ENCODE results near the gene MAVS.
"Not testable (repeated sequence)": the region's sequence is repeated elsewhere in the genome, so short reads cannot be mapped to it uniquely, and the experiment has no call there.

Gene MAVS

DNA sequence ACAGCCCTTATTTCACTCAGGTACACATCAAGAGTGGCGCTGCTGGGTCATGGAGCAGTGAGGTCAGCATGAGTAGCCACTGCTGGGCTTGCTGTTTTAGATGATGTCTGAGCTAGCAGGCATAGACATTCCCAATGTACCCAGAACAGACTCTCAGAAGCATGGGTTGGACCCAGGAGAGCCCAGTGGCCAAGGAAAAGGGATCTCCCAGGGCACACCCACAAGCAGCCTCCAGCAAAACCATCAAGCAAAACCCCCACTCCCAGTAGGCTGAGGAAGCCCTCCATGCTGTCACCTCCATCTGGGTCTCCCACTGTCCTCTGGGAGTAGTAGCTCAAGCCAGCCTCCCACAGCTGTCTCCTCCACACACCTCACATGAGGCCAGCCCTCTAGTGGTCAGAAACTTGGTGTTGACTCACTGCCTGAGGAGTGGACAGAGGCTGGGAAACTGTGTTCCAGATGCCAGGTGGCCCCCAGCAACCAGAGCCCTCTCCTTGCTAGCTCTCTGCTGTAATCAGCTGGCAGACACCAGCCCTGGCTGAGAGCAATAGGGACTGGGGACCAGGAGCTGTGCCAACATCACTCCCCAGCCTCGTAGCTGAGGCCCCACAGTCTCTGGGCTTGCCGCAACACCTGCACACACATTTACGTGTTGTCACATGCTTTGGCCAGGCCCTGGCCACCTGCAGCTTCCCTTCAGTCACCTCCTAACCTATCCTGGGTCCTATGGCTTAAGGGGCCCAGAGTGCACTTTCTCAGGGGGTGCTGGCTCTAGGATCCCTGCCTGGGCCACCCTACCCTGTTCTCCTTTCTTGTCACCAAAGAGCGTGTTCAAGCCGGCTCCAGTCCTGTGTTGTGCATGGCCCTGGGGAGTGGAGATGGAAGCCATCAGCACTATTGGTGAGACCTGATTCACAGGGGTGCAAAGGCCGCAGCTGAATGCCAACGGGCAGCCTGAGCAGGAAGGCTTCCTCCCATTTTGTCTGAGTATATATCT, 28.2 kb upstream of the MAVS start:
- H3K4me2 ChIP-seq (ENCODE audit: low read length), result no peak overlapping the region
- peaks cover 21% of the 10 kb centered on the region for H3K4me1 ChIP-seq (ENCODE audit: control insufficient read depth, insufficient read depth, low read length)
- H3K27me3 ChIP-seq (ENCODE audit: control insufficient read depth, insufficient read depth, low read length), result no peaks in the 10 kb centered on the region
- no peaks in the 10 kb centered on the region for H3K9me3 ChIP-seq (replicated peaks; ENCODE audit: low read length)
- peaks cover 14% of the 10 kb centered on the region for H3K36me3 ChIP-seq (ENCODE audit: insufficient read depth, low read length)
- H3K4me3 ChIP-seq (ENCODE audit: low read length), result no peak overlapping the region
- H3K9ac ChIP-seq (ENCODE audit: low read depth, low read length), result no peak overlapping the region

DNA sequence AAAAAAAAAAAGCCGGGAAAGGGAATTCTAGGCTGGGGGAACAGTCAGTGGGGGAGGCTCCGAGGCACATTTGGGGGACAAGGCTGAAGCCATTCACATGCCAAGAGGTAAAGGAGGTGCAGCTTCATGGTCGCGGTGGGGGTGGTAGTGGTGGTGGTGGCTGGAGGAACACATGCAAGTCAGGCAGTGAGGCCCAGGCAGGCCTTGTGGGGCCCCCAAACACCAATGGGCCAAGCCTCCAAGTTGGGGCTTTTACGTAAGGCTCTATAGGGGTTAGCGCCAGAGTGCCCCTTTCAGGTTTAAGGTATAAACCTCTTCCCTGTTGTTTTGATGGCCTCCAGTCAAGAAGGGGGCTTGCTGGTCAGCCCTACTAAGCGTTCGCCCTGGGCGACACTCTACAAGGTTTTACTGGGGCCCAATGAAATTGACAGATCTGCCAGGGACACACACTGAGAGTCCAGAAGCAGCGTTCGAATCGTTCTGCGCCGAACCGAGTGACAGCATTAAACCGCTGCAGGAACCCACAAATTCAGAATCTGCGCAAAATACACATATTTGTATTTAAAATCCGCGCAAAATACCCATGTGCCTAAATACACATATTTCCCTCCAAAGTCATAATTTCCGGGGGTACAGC, 27.1 kb upstream of the MAVS start:
- Histone ChIP-seq H3K4me1 (ENCODE audit: control insufficient read depth, insufficient read depth, low read length) (peaks cover 21% of the 10 kb centered on the region), H3K36me3 (ENCODE audit: insufficient read depth, low read length) (peaks cover 24% of the 10 kb centered on the region), H3K4me3 (ENCODE audit: low read length) (peak overlapping the region; percentile 99), H3K9me3 (replicated peaks; ENCODE audit: low read length) (no peaks in the 10 kb centered on the region), H3K9ac (ENCODE audit: low read depth, low read length) (peak overlapping the region; percentile 99), H3K4me2 (ENCODE audit: low read length) (peak overlapping the region; percentile 96), H3K27me3 (ENCODE audit: control insufficient read depth, insufficient read depth, low read length) (no peaks in the 10 kb centered on the region)

DNA sequence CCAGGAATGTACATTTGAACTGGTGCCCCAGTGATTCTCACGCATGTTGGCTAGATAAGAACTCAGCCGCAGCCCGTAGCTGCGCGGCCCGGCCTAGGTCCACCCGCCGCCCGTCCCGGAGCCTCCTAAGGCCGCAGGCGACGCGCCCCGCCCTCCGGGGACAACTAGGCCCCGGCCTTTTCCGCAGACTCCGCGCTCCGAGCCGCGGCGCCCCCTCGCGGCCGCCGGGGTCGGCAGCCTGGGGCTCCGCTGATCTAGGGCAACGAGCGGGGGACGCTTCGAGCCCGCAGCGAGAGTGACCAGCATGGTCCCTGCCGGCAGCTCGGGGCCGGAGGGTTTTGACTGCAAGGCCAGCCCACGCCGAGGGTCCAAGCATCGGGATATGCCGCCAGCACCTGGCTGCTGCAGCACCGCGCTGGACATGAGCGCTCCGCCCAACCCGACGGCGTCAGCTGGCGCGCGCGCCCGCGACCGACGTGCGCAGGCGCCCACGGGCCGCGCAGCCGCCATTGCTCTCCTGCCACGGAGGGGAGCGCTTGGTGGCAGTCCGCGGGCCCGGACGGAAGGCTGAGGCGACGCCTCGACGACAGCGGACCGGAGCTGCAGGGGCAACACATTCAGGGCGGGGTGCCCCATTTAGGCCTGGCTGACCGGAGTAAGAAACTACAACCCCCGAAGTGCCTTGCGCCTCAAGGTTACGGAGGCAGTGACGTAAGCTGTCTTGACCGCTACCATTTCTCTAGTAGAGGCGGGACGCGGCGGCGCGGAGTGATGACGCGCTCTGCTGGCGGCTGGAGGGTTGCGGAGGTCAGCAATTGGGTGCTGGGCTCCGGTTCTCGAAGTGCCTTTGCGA, 26.4 kb upstream of the MAVS start, which contains the start of gene AP5S1:
AP5S1 (plus strand) TSS at position 500 of the 853 bp plus-strand sequence. CDS start 1,571 bp downstream, outside the sequence.
- Histone ChIP-seq H3K9ac (ENCODE audit: low read depth, low read length) (peak within 1 kb of the TSS; percentile 99), H3K4me3 (ENCODE audit: low read length) (peak within 1 kb of the TSS; percentile 99), H3K9me3 (replicated peaks; ENCODE audit: low read length) (no peaks in the 10 kb centered on the region), H3K4me2 (ENCODE audit: low read length) (peak within 1 kb of the TSS; percentile 96), H3K36me3 (ENCODE audit: insufficient read depth, low read length) (peaks cover 24% of the 10 kb centered on the region), H3K4me1 (ENCODE audit: control insufficient read depth, insufficient read depth, low read length) (peaks cover 21% of the 10 kb centered on the region), H3K27me3 (ENCODE audit: control insufficient read depth, insufficient read depth, low read length) (no peaks in the 10 kb centered on the region)

GRCh38 chr20:3820901-3821727, 25.5 kb upstream of the MAVS start:
- H3K36me3 ChIP-seq (ENCODE audit: insufficient read depth, low read length), result peaks cover 30% of the 10 kb centered on the region
- peaks cover 21% of the 10 kb centered on the region for H3K4me1 ChIP-seq (ENCODE audit: control insufficient read depth, insufficient read depth, low read length)
- peak overlapping the region; percentile 99 for H3K9ac ChIP-seq (ENCODE audit: low read depth, low read length)
- peak overlapping the region; percentile 96 for H3K4me2 ChIP-seq (ENCODE audit: low read length)
- no peaks in the 10 kb centered on the region for H3K27me3 ChIP-seq (ENCODE audit: control insufficient read depth, insufficient read depth, low read length)
- H3K4me3 ChIP-seq (ENCODE audit: low read length), result peak overlapping the region; percentile 99
- H3K9me3 ChIP-seq (replicated peaks; ENCODE audit: low read length), result no peaks in the 10 kb centered on the region

DNA sequence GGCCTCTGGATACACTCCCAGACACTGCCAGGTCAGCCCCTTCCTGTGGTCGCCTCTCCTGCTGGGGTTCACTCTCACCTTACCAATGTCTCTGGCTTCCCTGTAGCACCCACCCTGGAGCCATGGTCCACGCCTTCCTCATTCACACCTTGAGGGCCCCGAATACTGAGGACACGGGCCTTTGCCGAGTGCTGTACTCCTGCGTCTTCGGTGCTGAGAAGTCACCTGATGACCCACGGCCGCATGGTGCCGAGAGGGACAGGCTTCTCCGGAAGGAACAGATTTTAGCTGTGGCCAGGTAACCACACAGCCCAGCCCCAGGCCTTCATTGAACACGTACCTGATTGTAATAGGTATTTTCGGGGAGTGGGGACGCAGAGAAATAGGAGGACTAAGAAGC, 24.6 kb upstream of the MAVS start:
- peaks cover 30% of the 10 kb centered on the region for H3K36me3 ChIP-seq (ENCODE audit: insufficient read depth, low read length)
- no peak overlapping the region for H3K4me3 ChIP-seq (ENCODE audit: low read length)
- H3K4me2 ChIP-seq (ENCODE audit: low read length), result no peak overlapping the region
- no peaks in the 10 kb centered on the region for H3K27me3 ChIP-seq (ENCODE audit: control insufficient read depth, insufficient read depth, low read length)
- H3K4me1 ChIP-seq (ENCODE audit: control insufficient read depth, insufficient read depth, low read length), result peaks cover 21% of the 10 kb centered on the region
- no peak overlapping the region for H3K9ac ChIP-seq (ENCODE audit: low read depth, low read length)
- no peaks in the 10 kb centered on the region for H3K9me3 ChIP-seq (replicated peaks; ENCODE audit: low read length)

GRCh38 chr20:3823881-3824280, 22.8 kb upstream of the MAVS start:
- Histone ChIP-seq H3K9me3 (replicated peaks; ENCODE audit: low read length) (no peaks in the 10 kb centered on the region), H3K36me3 (ENCODE audit: insufficient read depth, low read length) (peaks cover 30% of the 10 kb centered on the region), H3K9ac (ENCODE audit: low read depth, low read length) (no peak overlapping the region), H3K4me1 (ENCODE audit: control insufficient read depth, insufficient read depth, low read length) (peaks cover 12% of the 10 kb centered on the region), H3K4me2 (ENCODE audit: low read length) (no peak overlapping the region), H3K4me3 (ENCODE audit: low read length) (no peak overlapping the region), H3K27me3 (ENCODE audit: control insufficient read depth, insufficient read depth, low read length) (no peaks in the 10 kb centered on the region)

- Histone ChIP-seq H3K4me2 (ENCODE audit: low read length) (no peak overlapping the region), H3K4me3 (ENCODE audit: low read length) (no peak overlapping the region), H3K9me3 (replicated peaks; ENCODE audit: low read length) (no peaks in the 10 kb centered on the region), H3K4me1 (ENCODE audit: control insufficient read depth, insufficient read depth, low read length) (peaks cover 5% of the 10 kb centered on the region), H3K9ac (ENCODE audit: low read depth, low read length) (no peak overlapping the region), H3K27me3 (ENCODE audit: control insufficient read depth, insufficient read depth, low read length) (no peaks in the 10 kb centered on the region), H3K36me3 (ENCODE audit: insufficient read depth, low read length) (peaks cover 30% of the 10 kb centered on the region)
Measured at GRCh38 chr20:3825526-3825925, 21.1 kb upstream of the MAVS start.

- no peak overlapping the region for H3K9ac ChIP-seq (ENCODE audit: low read depth, low read length)
- H3K9me3 ChIP-seq (replicated peaks; ENCODE audit: low read length), result no peaks in the 10 kb centered on the region
- no peaks in the 10 kb centered on the region for H3K27me3 ChIP-seq (ENCODE audit: control insufficient read depth, insufficient read depth, low read length)
- peaks cover 30% of the 10 kb centered on the region for H3K36me3 ChIP-seq (ENCODE audit: insufficient read depth, low read length)
- H3K4me3 ChIP-seq (ENCODE audit: low read length), result no peak overlapping the region
- H3K4me1 ChIP-seq (ENCODE audit: control insufficient read depth, insufficient read depth, low read length), result peaks cover 2% of the 10 kb centered on the region
- H3K4me2 ChIP-seq (ENCODE audit: low read length), result no peak overlapping the region
Measured at GRCh38 chr20:3826420-3826819, 20.2 kb upstream of the MAVS start.

DNA sequence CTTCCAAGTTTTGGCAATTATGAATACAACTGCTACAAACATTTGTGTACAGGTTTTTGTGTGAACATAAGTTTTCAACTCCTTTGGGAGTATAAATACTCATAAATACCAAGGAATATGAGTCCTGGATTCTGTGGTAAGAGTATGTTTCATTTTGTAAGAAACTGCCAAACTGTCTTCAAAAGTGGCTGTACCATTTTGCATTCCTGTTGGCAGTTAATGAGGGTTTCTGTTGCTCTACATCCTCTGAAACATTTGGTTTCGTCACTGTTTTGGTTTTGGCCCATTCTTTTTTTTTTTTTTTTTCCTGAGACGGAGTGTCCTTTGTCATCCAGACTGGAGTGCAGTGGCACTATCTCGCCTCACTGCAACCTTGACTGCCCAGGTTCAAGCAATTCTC, 17.8 kb upstream of the MAVS start:
- H3K4me3 ChIP-seq (ENCODE audit: low read length), result no peak overlapping the region
- no peaks in the 10 kb centered on the region for H3K4me1 ChIP-seq (ENCODE audit: control insufficient read depth, insufficient read depth, low read length)
- no peak overlapping the region for H3K4me2 ChIP-seq (ENCODE audit: low read length)
- H3K9me3 ChIP-seq (replicated peaks; ENCODE audit: low read length), result no peaks in the 10 kb centered on the region
- no peak overlapping the region for H3K9ac ChIP-seq (ENCODE audit: low read depth, low read length)
- H3K36me3 ChIP-seq (ENCODE audit: insufficient read depth, low read length), result peaks cover 13% of the 10 kb centered on the region
- no peaks in the 10 kb centered on the region for H3K27me3 ChIP-seq (ENCODE audit: control insufficient read depth, insufficient read depth, low read length)

GRCh38 chr20:3829891-3830290, 16.7 kb upstream of the MAVS start:
- not testable (repeated sequence) for H3K4me1 ChIP-seq (ENCODE audit: control insufficient read depth, insufficient read depth, low read length); H3K36me3 ChIP-seq (ENCODE audit: insufficient read depth, low read length); H3K9ac ChIP-seq (ENCODE audit: low read depth, low read length); H3K4me2 ChIP-seq (ENCODE audit: low read length); H3K27me3 ChIP-seq (ENCODE audit: control insufficient read depth, insufficient read depth, low read length); H3K4me3 ChIP-seq (ENCODE audit: low read length); H3K9me3 ChIP-seq (replicated peaks; ENCODE audit: low read length)

Data from skeletal muscle satellite cell (primary cell).